Pulmonary artery endothelial cell (primary cell): ENCODE measurements around the gene SLC25A22. TPM values are rescaled to one million over a fixed set of nuclear protein-coding genes. Genes with fewer than 3 reads are reported as not detected.

Experiments used
- DNase-seq: peaks from one replicate; pipeline ENCODE4 v3.0.0-alpha.2; 2011; ENCODE audit warnings: low read depth, low spot score
- total RNA-seq: library from RNA; depleted of rRNA; stranded (reverse); fragments of >200 nt; gene quantifications from 2 replicates; pipeline ENCODE4 v1.2.3, GENCODE V29; 2014

Gene SLC25A22
- total RNA-seq, 1 donor from 2014 or later, result 9.0 TPM

- no peak for DNase-seq
Measured at GRCh38 chr11:823441-824291, 25.6 kb upstream of the SLC25A22 start.

- no peak for DNase-seq
Measured at GRCh38 chr11:821512-822371, 23.7 kb upstream of the SLC25A22 start.

- DNase-seq, result no peak
Measured at GRCh38 chr11:820655-821511, 22.8 kb upstream of the SLC25A22 start.

GRCh38 chr11:819943-820649 is 22.0 kb upstream of the SLC25A22 start:
- DNase-seq, result no peak

- no peak for DNase-seq
Measured at GRCh38 chr11:819129-819931, 21.2 kb upstream of the SLC25A22 start.

- DNase-seq, result no peak
Measured at GRCh38 chr11:818396-819128, 20.5 kb upstream of the SLC25A22 start, which contains the start of gene PNPLA2. TSS of gene PNPLA2 (plus strand) at chr11:818914. CDS start at chr11:819719, 805 bp downstream.

GRCh38 chr11:816433-816779 is 18.3 kb upstream of the SLC25A22 start:
- no peak for DNase-seq

GRCh38 chr11:815675-816432 is 17.8 kb upstream of the SLC25A22 start:
- no peak for DNase-seq

GRCh38 chr11:813456-814096 is 15.5 kb upstream of the SLC25A22 start:
- DNase-seq, result no peak

GRCh38 chr11:813072-813455 is 15.0 kb upstream of the SLC25A22 start:
- no peak for DNase-seq

- no peak for DNase-seq
Measured at GRCh38 chr11:812390-812789, 14.3 kb upstream of the SLC25A22 start.

- DNase-seq, result no peak
Measured at GRCh38 chr11:811446-812245, 13.6 kb upstream of the SLC25A22 start.

- no peak for DNase-seq
Measured at GRCh38 chr11:810040-810567, 12.0 kb upstream of the SLC25A22 start.

- DNase-seq, result peak; percentile 88
Measured at GRCh38 chr11:809287-810039, 11.4 kb upstream of the SLC25A22 start, which contains the start of gene RPLP2. TSS of gene RPLP2 (plus strand) at chr11:809967. CDS start at chr11:810235, 268 bp downstream.

GRCh38 chr11:808427-809286 is 10.6 kb upstream of the SLC25A22 start:
- no peak for DNase-seq
